GM23338 (cell line): ENCODE data around the gene NT5DC4. TPM values are rescaled to one million over a fixed set of nuclear protein-coding genes. Genes with fewer than 3 reads are reported as not detected.

Experiments
- ATAC-seq: fragments of 200-7000 bp; cut with Tn5 transposase; 3 replicates; pipeline ENCODE4 v1.9.1; 2020
- DNase-seq: peaks from one replicate; pipeline ENCODE4 v3.0.0-alpha.2; 2015; ENCODE audit warnings: low spot score
- H2AFZ ChIP-seq: fragments of 200-600 bp; sonication (generic); 2 replicates; pipeline ENCODE4 v1.8.0; 2016; ENCODE audit warnings: antibody characterized with exemption, mild to moderate bottlenecking, moderate library complexity
- H3F3A ChIP-seq: fragments of 200-600 bp; sonication (generic); replicated peaks from 2 replicates; pipeline ENCODE4 v1.8.0; 2017; ENCODE audit warnings: antibody characterized with exemption, mixed run types, low read depth
- H3K27ac ChIP-seq: fragments of 200-600 bp; sonication (generic); 2 replicates; pipeline ENCODE4 v1.6.1; 2016; ENCODE audit warnings: low read depth
- H3K27me3 ChIP-seq: fragments of 200-600 bp; sonication (generic); 2 replicates; pipeline ENCODE4 v1.8.0; 2016; ENCODE audit warnings: mild to moderate bottlenecking, mixed run types, moderate library complexity; ENCODE audit not compliant: insufficient read depth
- H3K36me3 ChIP-seq: fragments of 200-600 bp; sonication (generic); 2 replicates; pipeline ENCODE4 v1.8.0; 2016; ENCODE audit warnings: mild to moderate bottlenecking; ENCODE audit not compliant: insufficient read depth
- H3K4me1 ChIP-seq: fragments of 200-600 bp; sonication (generic); 2 replicates; pipeline ENCODE4 v1.8.0; 2016; ENCODE audit warnings: mild to moderate bottlenecking, moderate library complexity; ENCODE audit not compliant: insufficient read depth
- H3K4me2 ChIP-seq: fragments of 200-600 bp; sonication (generic); 2 replicates; pipeline ENCODE4 v1.7.1; 2017; ENCODE audit warnings: mixed run types
- H3K4me3 ChIP-seq: fragments of 200-600 bp; sonication (generic); 2 replicates; pipeline ENCODE4 v1.6.1; 2016; ENCODE audit warnings: mixed run types
- H3K79me2 ChIP-seq: fragments of 200-600 bp; sonication (generic); replicated peaks from 2 replicates; pipeline ENCODE4 v1.8.0; 2017; ENCODE audit warnings: mild to moderate bottlenecking; ENCODE audit not compliant: insufficient read depth
- H3K9me2 ChIP-seq: fragments of 200-600 bp; sonication (generic); 2 replicates; pipeline ENCODE4 v1.8.0; 2017; ENCODE audit not compliant: insufficient read depth
- H4K20me1 ChIP-seq: fragments of 200-600 bp; sonication (generic); replicated peaks from 2 replicates; pipeline ENCODE4 v1.8.0; 2017; ENCODE audit warnings: mild to moderate bottlenecking; ENCODE audit not compliant: insufficient read depth
- H3K27ac Mint-ChIP-seq: 2 replicates; pipeline ENCODE4 v1.8.0; 2020; ENCODE audit warnings: inconsistent platforms, mild to moderate bottlenecking, moderate library complexity, mixed read lengths
- H3K27me3 Mint-ChIP-seq: 3 replicates; pipeline ENCODE4 v1.8.0; 2022; ENCODE audit warnings: low read depth, mild to moderate bottlenecking, moderate library complexity, mixed read lengths, inconsistent platforms; ENCODE audit not compliant: insufficient read depth, poor library complexity
- H3K36me3 Mint-ChIP-seq: 3 replicates; pipeline ENCODE4 v1.8.0; 2021; ENCODE audit warnings: low read depth, mild to moderate bottlenecking, inconsistent platforms, moderate library complexity, mixed read lengths
- H3K4me1 Mint-ChIP-seq: 3 replicates; pipeline ENCODE4 v1.8.0; 2020; ENCODE audit warnings: mild to moderate bottlenecking, inconsistent platforms, mixed read lengths
- H3K4me3 Mint-ChIP-seq: 3 replicates; pipeline ENCODE4 v1.8.0; 2021; ENCODE audit warnings: moderate library complexity, mild to moderate bottlenecking, inconsistent platforms, mixed read lengths
- H3K9me3 Mint-ChIP-seq: 3 replicates; pipeline ENCODE4 v1.8.0; 2020; ENCODE audit warnings: moderate library complexity, mild to moderate bottlenecking, inconsistent platforms, mixed read lengths
- CREB1 ChIP-seq: fragments of 250-450 bp; sonication (Bioruptor Pico); IDR thresholded peaks from 2 replicates; pipeline ENCODE4 v1.5.0; 2020; ENCODE audit warnings: low read depth, mild to moderate bottlenecking, moderate library complexity
- CTCF ChIP-seq, 2 experiments: fragments of 200-600 bp in 1 of 2; sonication (generic) in 1 of 2; conservative IDR thresholded peaks; 2 replicates each; pipeline versions ENCODE4 v1.5.1 to v1.6.1; 2016 to 2017; ENCODE audit warnings: antibody characterized with exemption in 2 of 2, low read depth in 2 of 2, mild to moderate bottlenecking in 2 of 2, moderate library complexity in 1 of 2
- ETS1 ChIP-seq: IDR thresholded peaks from 2 replicates; pipeline ENCODE4 v1.6.1; 2016; ENCODE audit warnings: antibody characterized with exemption
- EZH2 ChIP-seq: fragments of 200-600 bp; sonication (generic); IDR thresholded peaks from one replicate; pipeline ENCODE4 v1.8.0; 2017; ENCODE audit warnings: antibody characterized with exemption, mild to moderate bottlenecking, low read depth; ENCODE audit not compliant: unreplicated experiment
- EZH2phosphoT487 ChIP-seq: fragments of 200-600 bp; sonication (generic); IDR thresholded peaks from one replicate; pipeline ENCODE4 v1.8.1; 2018; ENCODE audit warnings: antibody characterized with exemption; ENCODE audit not compliant: unreplicated experiment
- JUNB ChIP-seq: IDR thresholded peaks from one replicate; pipeline ENCODE4 v1.6.1; 2016; ENCODE audit warnings: antibody characterized with exemption; ENCODE audit not compliant: unreplicated experiment
- NANOG ChIP-seq: IDR thresholded peaks from 2 replicates; pipeline ENCODE4 v1.6.1; 2016; ENCODE audit warnings: antibody characterized with exemption, borderline replicate concordance
- POLR2AphosphoS5 ChIP-seq: IDR thresholded peaks from 2 replicates; pipeline ENCODE4 v1.6.1; 2016; ENCODE audit warnings: antibody characterized with exemption, low read depth
- STAT1 ChIP-seq: IDR thresholded peaks from one replicate; pipeline ENCODE4 v1.6.1; 2016; ENCODE audit warnings: antibody characterized with exemption; ENCODE audit not compliant: unreplicated experiment
- ZNF114 ChIP-seq: fragments of 250-450 bp; sonication (Bioruptor Pico); IDR thresholded peaks from 2 replicates; pipeline ENCODE4 v1.5.0; 2020; ENCODE audit warnings: mild to moderate bottlenecking, moderate library complexity
- ZNF331 ChIP-seq: fragments of 250-450 bp; sonication (Bioruptor Pico); IDR thresholded peaks from 2 replicates; pipeline ENCODE4 v1.5.0; 2020; ENCODE audit warnings: low read depth, mild to moderate bottlenecking, moderate library complexity
- ZNF462 ChIP-seq: fragments of 250-450 bp; sonication (Bioruptor Pico); IDR thresholded peaks from 2 replicates; pipeline ENCODE4 v1.5.0; 2020; ENCODE audit warnings: mild to moderate bottlenecking, moderate library complexity
- polyA plus RNA-seq: library from polyadenylated mRNA; unstranded; fragments of >200 nt; fragmentation: Nextera tagmentation; extraction: Ambion mirVana; gene quantifications from 2 replicates; pipeline ENCODE4 v1.2.1, GENCODE V29; 2016
- total RNA-seq: library from RNA; depleted of rRNA; stranded (reverse); fragments of >200 nt; shearing (Covaris generic); gene quantifications from 2 replicates; pipeline ENCODE4 v1.2.3, GENCODE V29; 2014

NT5DC4 gene
- total and polyA plus RNA-seq, 2 experiments from 2014 or later: not detected

- peaks cover 3% of the 10 kb centered on the region for H3K27me3 Mint-ChIP-seq
- ATAC-seq: no peak
Observed at GRCh38 chr2:112731479-112731878, 10.7 kb downstream of the NT5DC4 start.

More at GRCh38 chr2:112731479-112731878, 10.7 kb downstream of the NT5DC4 start:
- Mint-ChIP-seq H3K4me1 (no peaks in the 10 kb centered on the region), H3K9me3 (no peaks in the 10 kb centered on the region), H3K36me3 (no peaks in the 10 kb centered on the region), H3K27ac (no peak overlapping the region), H3K4me3 (no peak overlapping the region)
- Histone ChIP-seq H2AFZ (no peak overlapping the region), H3K27me3 (no peaks in the 10 kb centered on the region), H3K36me3 (no peaks in the 10 kb centered on the region), H3K27ac (no peak overlapping the region), H3K79me2 (no peaks in the 10 kb centered on the region), H3F3A (no peaks in the 10 kb centered on the region), H3K9me2 (no peaks in the 10 kb centered on the region), H4K20me1 (no peaks in the 10 kb centered on the region), H3K4me3 (no peak overlapping the region), H3K4me2 (no peak overlapping the region), H3K4me1 (no peaks in the 10 kb centered on the region; the same call in 1 of the 2 replicates)
- DNase-seq: no peak
- TF ChIP-seq NANOG: no peak
- TF ChIP-seq EZH2: no peak
- TF ChIP-seq JUNB: no peak
- TF ChIP-seq EZH2phosphoT487: no peak
- TF ChIP-seq STAT1: no peak
- no peak for TF ChIP-seq POLR2AphosphoS5
- TF ChIP-seq ZNF114: no peak
- TF ChIP-seq ETS1: no peak
- no peak for TF ChIP-seq ZNF462
- TF ChIP-seq CREB1 (CRISPR knock-in tag): no peak
- no peak for TF ChIP-seq CTCF (conservative IDR thresholded peaks at IDR 0.05; ENCODE audit: low read depth in 2 of 2)
- TF ChIP-seq ZNF331: no peak
